GM18868 (cell line): ENCODE results near the gene ELAVL1.
"Not testable (repeated sequence)": the region's sequence is repeated elsewhere in the genome, so short reads cannot be mapped to it uniquely, and the experiment has no call there.

Source experiments
- ATAC-seq: cut with Tn5 transposase; IDR thresholded peaks from one replicate; pipeline ENCODE4 v1.9.1; 2021; ENCODE audit warnings: mild to moderate bottlenecking, moderate library complexity; ENCODE audit not compliant: unreplicated experiment

ELAVL1 gene

GRCh38 chr19:7971553-7972520 lies 33.6 kb downstream of the ELAVL1 start:
- no peak for ATAC-seq

GRCh38 chr19:7970716-7971448 lies 34.6 kb downstream of the ELAVL1 start:
- ATAC-seq: no peak

- ATAC-seq: no peak
Measured at GRCh38 chr19:7969555-7969939, 35.9 kb downstream of the ELAVL1 start.

- no peak for ATAC-seq
Measured at GRCh38 chr19:7968796-7969554, 36.5 kb downstream of the ELAVL1 start.

- no peak for ATAC-seq
Measured at GRCh38 chr19:7968008-7968795, 37.2 kb downstream of the ELAVL1 start.

- ATAC-seq: no peak
Measured at GRCh38 chr19:7965921-7966665, 39.3 kb downstream of the ELAVL1 start.

DNA sequence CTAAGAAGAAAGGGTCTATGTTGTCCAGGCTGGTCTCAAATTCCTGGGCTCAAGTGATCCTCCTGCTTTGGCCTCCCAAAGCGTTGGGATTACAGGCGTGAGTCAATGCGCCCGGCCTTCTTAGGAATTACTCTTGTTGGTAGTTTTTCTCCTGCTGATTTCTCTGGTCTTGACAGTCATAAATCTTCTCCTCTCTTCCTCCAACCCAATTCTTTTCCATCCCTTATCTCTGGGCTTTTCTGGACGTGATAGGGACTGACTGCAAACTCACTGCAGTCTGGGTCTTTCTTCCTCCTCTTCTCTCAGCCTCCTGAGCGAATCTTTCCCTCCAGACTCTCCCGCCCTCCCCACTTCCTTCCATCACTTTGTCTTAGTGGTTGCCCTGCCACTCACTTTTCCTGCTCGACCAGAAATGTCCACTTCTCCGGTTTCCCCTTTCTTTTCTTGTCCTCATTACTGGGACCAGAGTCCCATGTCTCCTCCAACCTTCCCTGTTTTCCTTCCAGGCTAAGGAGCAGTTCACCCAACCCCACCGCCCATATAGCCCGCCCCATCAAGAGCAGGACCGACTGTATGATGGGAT lies 40.1 kb downstream of the ELAVL1 start:
- ATAC-seq: no peak

DNA sequence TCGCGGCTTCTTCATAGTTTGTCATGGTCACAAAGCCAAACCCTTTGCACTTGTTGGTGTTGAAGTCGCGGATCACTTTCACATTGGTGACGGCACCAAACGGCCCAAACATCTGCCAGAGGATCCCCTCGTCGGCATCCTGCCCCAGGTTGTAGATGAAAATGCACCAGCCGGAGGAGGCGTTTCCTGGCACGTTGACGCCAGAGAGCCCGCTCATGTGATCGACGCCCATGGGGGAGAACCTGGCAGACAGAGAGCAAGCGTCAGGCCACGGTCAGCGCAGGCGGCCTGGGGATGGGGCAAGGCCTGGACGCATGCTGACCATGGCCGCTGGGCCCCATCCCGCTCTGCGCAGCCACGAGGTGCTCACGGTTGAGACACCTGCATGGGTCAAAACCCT lies 41.9 kb downstream of the ELAVL1 start:
- ATAC-seq: no peak

GRCh38 chr19:7962644-7963268 lies 42.7 kb downstream of the ELAVL1 start:
- no peak for ATAC-seq

- ATAC-seq: no peak
Measured at GRCh38 chr19:7961920-7962626, 43.4 kb downstream of the ELAVL1 start.

DNA sequence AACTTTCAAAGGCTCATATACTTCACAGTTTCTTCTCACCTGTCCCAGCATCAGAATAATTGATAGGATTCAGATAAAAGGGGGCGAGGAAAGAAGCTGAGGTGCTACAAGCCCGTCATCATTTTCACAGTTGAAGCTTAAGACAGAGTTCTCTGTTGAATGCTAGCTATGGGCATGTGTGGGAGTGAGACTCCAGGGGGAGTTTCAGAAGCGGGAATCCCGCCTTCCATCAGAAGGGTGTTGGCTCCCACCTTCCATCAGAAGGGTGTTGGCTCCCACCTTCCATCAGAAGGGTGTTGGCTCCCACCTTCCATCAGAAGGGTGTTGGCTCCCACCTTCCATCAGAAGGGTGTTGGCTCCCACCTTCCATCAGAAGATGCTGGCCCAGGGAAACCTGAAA lies 44.4 kb downstream of the ELAVL1 start:
- not testable (repeated sequence) for ATAC-seq

- no peak for ATAC-seq
Measured at GRCh38 chr19:7959211-7959610, 46.2 kb downstream of the ELAVL1 start.

DNA sequence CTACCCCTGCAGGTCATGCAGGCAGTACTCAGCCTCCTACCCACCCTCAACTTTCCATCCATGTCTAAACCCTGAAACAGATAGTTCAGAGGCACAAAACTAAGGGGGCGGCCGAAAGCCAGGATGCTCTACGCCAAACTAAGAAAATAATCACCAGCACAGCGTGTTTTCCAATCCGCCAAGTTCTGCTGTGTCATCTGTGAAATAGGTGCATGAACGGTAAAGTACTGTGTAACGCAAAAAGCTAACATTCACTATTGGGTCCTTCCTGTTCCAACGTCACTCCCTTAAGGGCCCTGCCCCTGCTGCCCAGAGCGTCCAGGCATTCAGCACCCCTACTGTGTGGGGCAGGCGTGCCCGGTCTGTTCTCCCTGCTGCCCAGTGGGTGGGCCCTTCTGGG lies 49.7 kb downstream of the ELAVL1 start:
- ATAC-seq: no peak

GRCh38 chr19:7953576-7953975 lies 51.9 kb downstream of the ELAVL1 start:
- ATAC-seq: no peak

DNA sequence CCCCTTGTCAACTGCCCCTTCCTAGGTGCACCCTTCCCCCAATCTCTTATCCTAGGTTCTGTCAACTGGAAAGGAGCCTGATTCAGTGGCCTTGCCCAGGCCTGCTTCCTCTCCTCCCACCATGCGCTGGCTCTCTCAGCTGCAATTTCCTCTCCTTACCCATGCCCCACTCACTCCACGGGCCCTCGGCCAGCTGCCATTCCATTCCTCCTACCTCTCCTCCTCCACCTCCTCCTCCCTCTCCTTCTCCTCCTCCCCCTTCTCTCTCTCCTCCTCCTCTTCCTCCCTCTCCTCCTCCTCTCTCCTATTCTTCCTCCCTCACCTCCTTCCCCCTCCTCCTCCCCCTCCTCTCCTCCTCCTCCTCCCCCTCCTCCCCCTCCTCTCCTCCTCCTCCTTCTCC lies 52.4 kb downstream of the ELAVL1 start:
- no peak for ATAC-seq

GRCh38 chr19:7947939-7948338 lies 57.5 kb downstream of the ELAVL1 start:
- no peak for ATAC-seq

DNA sequence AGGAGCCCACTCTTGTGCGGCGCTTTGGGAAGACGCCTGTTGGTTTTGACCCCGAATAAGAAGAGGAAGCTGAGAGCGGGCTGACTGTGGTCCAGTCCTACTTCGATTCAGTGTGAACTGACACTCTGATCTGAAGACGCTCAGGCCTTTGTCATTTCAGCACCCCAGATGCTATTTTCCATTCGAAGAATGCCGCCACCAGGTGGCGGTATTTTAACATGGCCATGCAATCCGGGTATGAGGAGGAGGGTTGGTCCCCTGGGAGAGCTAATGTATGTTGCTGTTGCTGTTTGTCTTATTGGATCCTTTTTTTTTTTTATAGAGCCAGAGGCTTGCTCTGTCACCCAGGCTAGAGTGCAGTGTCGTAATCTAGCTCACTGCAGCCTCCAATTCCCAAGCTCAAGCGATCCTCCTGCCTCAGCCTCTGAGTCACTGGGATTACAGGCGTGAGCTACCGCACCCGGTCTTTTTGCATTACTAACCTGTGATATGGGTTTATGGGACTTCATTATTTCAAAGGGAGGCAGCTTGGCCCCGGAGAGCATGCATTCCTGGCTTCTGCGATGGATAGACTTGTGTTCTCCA lies 61.2 kb downstream of the ELAVL1 start:
- ATAC-seq: peak; percentile 36
